Ureter (tissue), 1 donor: ENCODE measurements around the gene DNAAF1. TPM values are rescaled to one million over a fixed set of nuclear protein-coding genes. Genes with fewer than 3 reads are reported as not detected.
"Not testable (repeated sequence)": the region's sequence is repeated elsewhere in the genome, so short reads cannot be mapped to it uniquely, and the experiment has no call there.

ENCODE experiments used
- DNase-seq: peaks from one replicate; pipeline ENCODE4 v3.0.0-alpha.2; 2020; ENCODE audit warnings: low spot score
- total RNA-seq: library from RNA; stranded (reverse); gene quantifications from one replicate; pipeline ENCODE4 v1.2.4, GENCODE V29; 2023
- donor health status: DM: yes; HTN: yes; CAD: no.

The DNAAF1 gene
- total RNA-seq, 1 donor from 2014 or later = 1.7 TPM

GRCh38 chr16:84184775-84185174, 39.7 kb downstream of the DNAAF1 start:
- DNase-seq = no peak

GRCh38 chr16:84186685-84187437, 41.8 kb downstream of the DNAAF1 start, which contains the start of gene TAF1C:
TSS of gene TAF1C (minus strand) at chr16:84187057. CDS start at chr16:84184988, 2,069 bp downstream.
- DNase-seq = peak; percentile 92

GRCh38 chr16:84190731-84191388, 45.8 kb downstream of the DNAAF1 start, which contains the start of gene ADAD2:
TSS of gene ADAD2 (plus strand) at chr16:84191157. CDS start at chr16:84191231, 74 bp downstream.
- no peak for DNase-seq

- no peak for DNase-seq
Measured at GRCh38 chr16:84191466-84191865, 46.4 kb downstream of the DNAAF1 start.

GRCh38 chr16:84193480-84193879, 48.4 kb downstream of the DNAAF1 start:
- DNase-seq = no peak

- no peak for DNase-seq
Measured at GRCh38 chr16:84194018-84194417, 48.9 kb downstream of the DNAAF1 start.

GRCh38 chr16:84194470-84195200, 49.5 kb downstream of the DNAAF1 start:
- DNase-seq = no peak

GRCh38 chr16:84195201-84196093, 50.3 kb downstream of the DNAAF1 start:
- no peak for DNase-seq

- DNase-seq = no peak
Measured at GRCh38 chr16:84196101-84196500, 51.0 kb downstream of the DNAAF1 start.

GRCh38 chr16:84196727-84197394, 51.8 kb downstream of the DNAAF1 start:
- DNase-seq = peak; percentile 77

GRCh38 chr16:84197466-84198128, 52.5 kb downstream of the DNAAF1 start:
- no peak for DNase-seq

GRCh38 chr16:84198401-84198800, 53.3 kb downstream of the DNAAF1 start:
- no peak for DNase-seq

- no peak for DNase-seq
Measured at GRCh38 chr16:84199097-84199496, 54.0 kb downstream of the DNAAF1 start.

GRCh38 chr16:84199861-84200260, 54.8 kb downstream of the DNAAF1 start:
- no peak for DNase-seq

- not testable (repeated sequence) for DNase-seq
Measured at GRCh38 chr16:84204551-84204950, 59.4 kb downstream of the DNAAF1 start.

- not testable (repeated sequence) for DNase-seq
Measured at GRCh38 chr16:84205123-84205522, 60.0 kb downstream of the DNAAF1 start.

- no peak for DNase-seq
Measured at GRCh38 chr16:84205976-84206691, 61.0 kb downstream of the DNAAF1 start.

GRCh38 chr16:84207251-84207650, 62.1 kb downstream of the DNAAF1 start:
- DNase-seq = no peak

- no peak for DNase-seq
Measured at GRCh38 chr16:84207879-84208278, 62.8 kb downstream of the DNAAF1 start.

GRCh38 chr16:84209989-84210388, 64.9 kb downstream of the DNAAF1 start:
- no peak for DNase-seq
